ENCODE data around the gene FBLL1.

The FBLL1 gene

DNA sequence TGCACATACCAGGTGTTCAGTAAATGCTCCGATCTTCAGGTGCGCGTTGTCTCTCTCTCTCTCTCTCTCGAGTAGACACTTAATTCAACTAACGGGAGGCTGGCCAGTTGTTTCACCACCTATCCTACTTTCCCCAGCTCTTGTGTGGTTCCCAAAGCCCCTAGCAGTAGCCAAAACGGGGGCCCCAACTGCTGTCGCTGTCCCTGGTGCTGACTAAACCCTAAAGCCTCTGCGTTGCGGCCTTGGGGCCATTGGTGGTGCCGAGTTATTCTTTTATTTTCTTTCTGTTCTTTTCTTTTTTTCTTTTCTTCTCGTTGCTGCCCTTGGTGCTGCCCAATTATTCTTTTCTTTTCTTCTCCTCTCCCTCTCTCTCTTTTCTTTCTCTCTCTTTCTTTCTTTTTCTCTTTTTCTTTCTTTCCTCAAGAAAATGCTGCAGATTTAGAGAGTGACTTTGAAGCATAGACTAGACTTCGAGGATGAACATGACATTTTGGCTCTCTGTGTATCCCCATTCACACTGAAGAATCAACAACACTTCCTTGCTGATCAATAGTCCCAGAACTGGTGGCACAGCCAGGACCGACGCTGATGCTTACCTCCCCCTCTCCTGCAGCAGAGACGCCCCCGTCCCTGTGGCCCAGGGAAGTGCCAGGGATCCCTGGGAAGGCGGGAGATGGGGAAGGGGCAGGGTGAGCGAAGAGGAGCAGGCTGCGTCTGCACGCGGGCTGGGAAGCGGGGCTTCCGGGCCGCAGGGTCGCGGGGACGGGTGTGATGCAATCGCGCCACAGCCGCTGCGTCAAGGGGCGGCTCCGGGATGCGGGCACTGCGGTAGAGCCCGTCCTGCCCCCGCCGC, at the start of gene FBLL1:
Gene FBLL1 (plus strand): TSS at position 785 of the 853 bp plus-strand sequence. CDS start 200 bp downstream, outside the sequence.
- no peaks in the 10 kb centered on the region for H3F3A ChIP-seq (ENCODE audit: insufficient read depth)
- no peaks in the 10 kb centered on the region for H3K36me3 ChIP-seq (ENCODE audit: low read length)
- no peak for TF ChIP-seq EZH2phosphoT487 (conservative IDR thresholded peaks at IDR 0.05; ENCODE audit: low read length)
- H3K79me2 ChIP-seq (ENCODE audit: insufficient read depth, low read length): no peaks in the 10 kb centered on the region
- no peak within 1 kb of the TSS for H3K27ac ChIP-seq (ENCODE audit: low read depth, low read length)
- no peaks in the 10 kb centered on the region for H3K9me2 ChIP-seq (replicated peaks; ENCODE audit: insufficient read depth, low read length)
- H3K4me2 ChIP-seq (ENCODE audit: low read depth, low read length, poor library complexity, severe bottlenecking): no peak within 1 kb of the TSS
- H3K4me3 ChIP-seq (ENCODE audit: insufficient read depth, low read length, poor library complexity, severe bottlenecking): no peak within 1 kb of the TSS
- no peaks in the 10 kb centered on the region for H4K20me1 ChIP-seq (ENCODE audit: low read depth, low read length)
- no peak within 1 kb of the TSS for H3K9ac ChIP-seq (ENCODE audit: low read length)
- H2AFZ ChIP-seq (ENCODE audit: low read depth, low read length, severe bottlenecking): no peak within 1 kb of the TSS
- no peaks in the 10 kb centered on the region for H3K27me3 ChIP-seq (ENCODE audit: low read length)
- no peaks in the 10 kb centered on the region for H3K9me3 ChIP-seq (ENCODE audit: insufficient read depth, low read length)

DNA sequence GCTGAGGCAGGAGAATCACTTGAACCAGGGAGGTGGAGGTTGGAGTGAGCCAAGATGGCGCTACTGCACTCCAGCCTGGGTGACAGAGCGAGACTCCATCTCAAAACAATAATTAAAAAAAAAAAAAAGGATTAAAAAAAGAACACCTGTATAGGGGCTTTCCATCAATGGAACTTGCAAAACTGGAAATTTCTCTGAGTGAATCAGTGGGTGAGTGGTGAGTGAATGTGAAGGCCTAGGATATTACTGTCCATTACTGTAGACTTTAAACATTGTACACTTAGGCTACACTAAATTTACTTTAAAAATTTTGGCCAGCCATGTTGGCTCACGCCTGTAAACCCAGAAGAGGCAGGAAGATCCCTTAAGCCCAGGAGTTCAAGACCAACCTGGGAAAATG, 48.5 kb upstream of the FBLL1 start:
- Histone ChIP-seq H3K27me3 (ENCODE audit: low read length) (no peaks in the 10 kb centered on the region), H3K9ac (ENCODE audit: low read length) (no peak overlapping the region), H3K4me3 (ENCODE audit: insufficient read depth, low read length, poor library complexity, severe bottlenecking) (no peak overlapping the region), H3K9me2 (replicated peaks; ENCODE audit: insufficient read depth, low read length) (no peaks in the 10 kb centered on the region), H3K4me2 (ENCODE audit: low read depth, low read length, poor library complexity, severe bottlenecking) (no peak overlapping the region), H3K9me3 (ENCODE audit: insufficient read depth, low read length) (no peaks in the 10 kb centered on the region), H3K27ac (ENCODE audit: low read depth, low read length) (no peak overlapping the region), H2AFZ (ENCODE audit: low read depth, low read length, severe bottlenecking) (no peak overlapping the region), H3K36me3 (ENCODE audit: low read length) (no peaks in the 10 kb centered on the region), H3K79me2 (ENCODE audit: insufficient read depth, low read length) (no peaks in the 10 kb centered on the region), H4K20me1 (ENCODE audit: low read depth, low read length) (no peaks in the 10 kb centered on the region), H3F3A (ENCODE audit: insufficient read depth) (no peaks in the 10 kb centered on the region)
- no peak for TF ChIP-seq EZH2phosphoT487 (conservative IDR thresholded peaks at IDR 0.05; ENCODE audit: low read length)
- TF ChIP-seq, protein P1, sequence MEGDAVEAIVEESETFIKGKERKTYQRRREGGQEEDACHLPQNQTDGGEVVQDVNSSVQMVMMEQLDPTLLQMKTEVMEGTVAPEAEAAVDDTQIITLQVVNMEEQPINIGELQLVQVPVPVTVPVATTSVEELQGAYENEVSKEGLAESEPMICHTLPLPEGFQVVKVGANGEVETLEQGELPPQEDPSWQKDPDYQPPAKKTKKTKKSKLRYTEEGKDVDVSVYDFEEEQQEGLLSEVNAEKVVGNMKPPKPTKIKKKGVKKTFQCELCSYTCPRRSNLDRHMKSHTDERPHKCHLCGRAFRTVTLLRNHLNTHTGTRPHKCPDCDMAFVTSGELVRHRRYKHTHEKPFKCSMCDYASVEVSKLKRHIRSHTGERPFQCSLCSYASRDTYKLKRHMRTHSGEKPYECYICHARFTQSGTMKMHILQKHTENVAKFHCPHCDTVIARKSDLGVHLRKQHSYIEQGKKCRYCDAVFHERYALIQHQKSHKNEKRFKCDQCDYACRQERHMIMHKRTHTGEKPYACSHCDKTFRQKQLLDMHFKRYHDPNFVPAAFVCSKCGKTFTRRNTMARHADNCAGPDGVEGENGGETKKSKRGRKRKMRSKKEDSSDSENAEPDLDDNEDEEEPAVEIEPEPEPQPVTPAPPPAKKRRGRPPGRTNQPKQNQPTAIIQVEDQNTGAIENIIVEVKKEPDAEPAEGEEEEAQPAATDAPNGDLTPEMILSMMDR (IDR thresholded peaks at IDR 0.05; ENCODE audit: insufficient read depth, low read length, poor library complexity, severe bottlenecking): no peak

DNA sequence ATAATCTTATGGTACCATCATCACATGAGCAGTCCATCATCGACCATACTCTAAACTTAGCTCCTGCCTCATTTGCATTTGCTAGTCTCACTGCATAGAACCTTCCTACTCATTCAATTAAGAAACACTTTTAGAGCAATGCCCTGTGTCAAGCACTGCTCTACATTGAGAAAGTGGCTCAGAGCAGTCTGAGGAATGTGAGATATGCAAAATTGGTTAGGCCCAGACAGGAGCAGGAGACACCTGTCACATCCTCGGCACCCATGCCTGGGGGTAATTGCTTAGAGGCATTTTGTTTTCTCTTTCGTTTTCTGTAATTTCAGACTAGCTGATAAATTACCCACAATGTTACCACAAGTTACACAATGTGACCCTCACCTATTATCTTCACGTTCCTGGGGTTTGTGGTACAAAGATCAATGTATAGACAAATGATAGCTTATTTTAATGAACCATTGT, 47.7 kb upstream of the FBLL1 start:
- no peaks in the 10 kb centered on the region for H4K20me1 ChIP-seq (ENCODE audit: low read depth, low read length)
- H2AFZ ChIP-seq (ENCODE audit: low read depth, low read length, severe bottlenecking): peak overlapping the region; percentile 29
- H3K4me2 ChIP-seq (ENCODE audit: low read depth, low read length, poor library complexity, severe bottlenecking): peak overlapping the region; percentile 21
- no peaks in the 10 kb centered on the region for H3K27me3 ChIP-seq (ENCODE audit: low read length)
- H3K9me2 ChIP-seq (replicated peaks; ENCODE audit: insufficient read depth, low read length): no peaks in the 10 kb centered on the region
- H3K27ac ChIP-seq (ENCODE audit: low read depth, low read length): no peak overlapping the region
- no peaks in the 10 kb centered on the region for H3K79me2 ChIP-seq (ENCODE audit: insufficient read depth, low read length)
- no peaks in the 10 kb centered on the region for H3F3A ChIP-seq (ENCODE audit: insufficient read depth)
- no peak for TF ChIP-seq EZH2phosphoT487 (conservative IDR thresholded peaks at IDR 0.05; ENCODE audit: low read length)
- TF ChIP-seq, protein P1 (IDR thresholded peaks at IDR 0.05; ENCODE audit: insufficient read depth, low read length, poor library complexity, severe bottlenecking): no peak
- no peaks in the 10 kb centered on the region for H3K36me3 ChIP-seq (ENCODE audit: low read length)
- H3K9me3 ChIP-seq (ENCODE audit: insufficient read depth, low read length): no peaks in the 10 kb centered on the region
- H3K9ac ChIP-seq (ENCODE audit: low read length): no peak overlapping the region
- no peak overlapping the region for H3K4me3 ChIP-seq (ENCODE audit: insufficient read depth, low read length, poor library complexity, severe bottlenecking)

DNA sequence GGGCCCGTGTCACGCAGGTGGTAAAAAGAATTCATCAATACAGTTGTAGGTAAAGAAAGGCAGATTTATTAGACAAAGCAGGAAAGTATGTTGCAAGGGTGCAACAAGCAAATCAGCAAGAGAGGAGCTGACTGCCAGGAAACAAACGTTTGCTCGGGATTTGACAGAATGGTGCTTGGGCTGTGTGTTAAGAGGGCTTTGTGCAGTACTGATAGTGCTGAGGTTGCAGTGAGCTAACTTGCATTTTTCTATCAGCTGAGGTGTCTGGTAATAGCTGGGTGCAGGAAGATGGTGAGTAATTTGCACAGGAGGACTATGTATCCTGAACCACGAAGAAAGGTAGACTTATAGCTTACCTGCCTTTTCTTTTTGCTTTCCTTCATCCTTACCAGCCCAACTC, 46.7 kb upstream of the FBLL1 start:
- no peak for TF ChIP-seq EZH2phosphoT487 (conservative IDR thresholded peaks at IDR 0.05; ENCODE audit: low read length)
- TF ChIP-seq, protein P1 (IDR thresholded peaks at IDR 0.05; ENCODE audit: insufficient read depth, low read length, poor library complexity, severe bottlenecking): no peak
- no peaks in the 10 kb centered on the region for H4K20me1 ChIP-seq (ENCODE audit: low read depth, low read length)
- H3K27me3 ChIP-seq (ENCODE audit: low read length): no peaks in the 10 kb centered on the region
- no peak overlapping the region for H2AFZ ChIP-seq (ENCODE audit: low read depth, low read length, severe bottlenecking)
- no peaks in the 10 kb centered on the region for H3K9me2 ChIP-seq (replicated peaks; ENCODE audit: insufficient read depth, low read length)
- no peaks in the 10 kb centered on the region for H3F3A ChIP-seq (ENCODE audit: insufficient read depth)
- H3K4me3 ChIP-seq (ENCODE audit: insufficient read depth, low read length, poor library complexity, severe bottlenecking): no peak overlapping the region
- H3K9ac ChIP-seq (ENCODE audit: low read length): no peak overlapping the region
- no peak overlapping the region for H3K4me2 ChIP-seq (ENCODE audit: low read depth, low read length, poor library complexity, severe bottlenecking)
- no peak overlapping the region for H3K27ac ChIP-seq (ENCODE audit: low read depth, low read length)
- H3K79me2 ChIP-seq (ENCODE audit: insufficient read depth, low read length): peaks cover 10% of the 10 kb centered on the region
- no peaks in the 10 kb centered on the region for H3K36me3 ChIP-seq (ENCODE audit: low read length)
- H3K9me3 ChIP-seq (ENCODE audit: insufficient read depth, low read length): no peaks in the 10 kb centered on the region
